Suprapubic skin (tissue), 4 donors: ENCODE data around the gene XNDC1N.
"Not testable (repeated sequence)": the region's sequence is repeated elsewhere in the genome, so short reads cannot be mapped to it uniquely, and the experiment has no call there.

Experiments used
- EP300 ChIP-seq: sonication (generic); formaldehyde crosslinking; IDR thresholded peaks from one replicate; pipeline ENCODE4 v1.6.1; 2017; ENCODE audit warnings: antibody characterized with exemption
- POLR2A ChIP-seq, 2 donors: fragments of 450-650 bp; IDR thresholded peaks; one replicate each; pipeline ENCODE4 v1.6.1; 2017; ENCODE audit warnings: antibody characterized with exemption in 2 of 2, mild to moderate bottlenecking in 2 of 2, moderate library complexity in 2 of 2
- POLR2AphosphoS5 ChIP-seq, 3 donors: sonication (generic); formaldehyde crosslinking; IDR thresholded peaks; one replicate each; pipeline ENCODE4 v1.6.1; 2017; ENCODE audit warnings: antibody characterized with exemption in 3 of 3
- TF ChIP-seq, protein P1 (sequence below), 2 donors: fragments of 200-600 bp in 1 of 2; fragments of 450-650 bp in 1 of 2; sonication (generic) in 1 of 2; IDR thresholded peaks; one replicate each; pipeline ENCODE4 v1.5.1; 2016 to 2019; ENCODE audit warnings: antibody characterized with exemption in 2 of 2, mild to moderate bottlenecking in 1 of 2, moderate library complexity in 1 of 2

- TF ChIP-seq, protein P1, sequence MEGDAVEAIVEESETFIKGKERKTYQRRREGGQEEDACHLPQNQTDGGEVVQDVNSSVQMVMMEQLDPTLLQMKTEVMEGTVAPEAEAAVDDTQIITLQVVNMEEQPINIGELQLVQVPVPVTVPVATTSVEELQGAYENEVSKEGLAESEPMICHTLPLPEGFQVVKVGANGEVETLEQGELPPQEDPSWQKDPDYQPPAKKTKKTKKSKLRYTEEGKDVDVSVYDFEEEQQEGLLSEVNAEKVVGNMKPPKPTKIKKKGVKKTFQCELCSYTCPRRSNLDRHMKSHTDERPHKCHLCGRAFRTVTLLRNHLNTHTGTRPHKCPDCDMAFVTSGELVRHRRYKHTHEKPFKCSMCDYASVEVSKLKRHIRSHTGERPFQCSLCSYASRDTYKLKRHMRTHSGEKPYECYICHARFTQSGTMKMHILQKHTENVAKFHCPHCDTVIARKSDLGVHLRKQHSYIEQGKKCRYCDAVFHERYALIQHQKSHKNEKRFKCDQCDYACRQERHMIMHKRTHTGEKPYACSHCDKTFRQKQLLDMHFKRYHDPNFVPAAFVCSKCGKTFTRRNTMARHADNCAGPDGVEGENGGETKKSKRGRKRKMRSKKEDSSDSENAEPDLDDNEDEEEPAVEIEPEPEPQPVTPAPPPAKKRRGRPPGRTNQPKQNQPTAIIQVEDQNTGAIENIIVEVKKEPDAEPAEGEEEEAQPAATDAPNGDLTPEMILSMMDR (IDR thresholded peaks at IDR 0.05): not testable (repeated sequence)
- TF ChIP-seq POLR2AphosphoS5 (IDR thresholded peaks at IDR 0.05); POLR2A (IDR thresholded peaks at IDR 0.05); EP300: not testable (repeated sequence)
Measured at GRCh38 chr11:71885806-71886205, 42.6 kb downstream of the XNDC1N start.
